Glutamatergic neuron (in vitro differentiated cells): ENCODE results near the gene ZNF599. TPM values are rescaled to one million over a fixed set of nuclear protein-coding genes. Genes with fewer than 3 reads are reported as not detected.
A peak's percentile ranks its signal among the peaks of the same experiment; 100 is the strongest.

Source experiments
- DNase-seq: peaks from one replicate; pipeline ENCODE4 v3.0.0; 2022
- H3K27ac Mint-ChIP-seq: one replicate; pipeline ENCODE4 v1.8.0; 2020; ENCODE audit warnings: mild to moderate bottlenecking, mixed read lengths, inconsistent platforms; ENCODE audit not compliant: unreplicated experiment
- H3K27me3 Mint-ChIP-seq: one replicate; pipeline ENCODE4 v1.8.0; 2020; ENCODE audit warnings: mild to moderate bottlenecking, moderate library complexity, mixed read lengths, inconsistent platforms; ENCODE audit not compliant: unreplicated experiment
- H3K36me3 Mint-ChIP-seq: one replicate; pipeline ENCODE4 v1.8.0; 2020; ENCODE audit warnings: mild to moderate bottlenecking, mixed read lengths, inconsistent platforms; ENCODE audit not compliant: unreplicated experiment
- H3K4me1 Mint-ChIP-seq: one replicate; pipeline ENCODE4 v1.8.0; 2020; ENCODE audit warnings: mild to moderate bottlenecking, low read depth, mixed read lengths, inconsistent platforms; ENCODE audit not compliant: unreplicated experiment
- H3K4me3 Mint-ChIP-seq: one replicate; pipeline ENCODE4 v1.8.0; 2020; ENCODE audit warnings: mild to moderate bottlenecking, mixed read lengths, inconsistent platforms; ENCODE audit not compliant: unreplicated experiment
- H3K9me3 Mint-ChIP-seq: one replicate; pipeline ENCODE4 v1.8.0; 2020; ENCODE audit warnings: mild to moderate bottlenecking, moderate library complexity, mixed read lengths, inconsistent platforms; ENCODE audit not compliant: unreplicated experiment
- total RNA-seq: library from RNA; stranded (reverse); fragmentation: NEBNext Ultra II Directional; extraction: Animal tissue kit (Norgen Biotek cat#: 25700); gene quantifications from one replicate; pipeline ENCODE4 v1.2.1, GENCODE V29; 2021; ENCODE audit not compliant: unreplicated experiment
- TF ChIP-seq, protein P1 (sequence below): fragments of 200-600 bp; sonication (generic); IDR thresholded peaks from one replicate; pipeline ENCODE4 v1.5.0; 2021; ENCODE audit not compliant: partially characterized antibody, unreplicated experiment

Gene ZNF599
- total RNA-seq, 1 donor from 2014 or later, result 8.2 TPM

DNA sequence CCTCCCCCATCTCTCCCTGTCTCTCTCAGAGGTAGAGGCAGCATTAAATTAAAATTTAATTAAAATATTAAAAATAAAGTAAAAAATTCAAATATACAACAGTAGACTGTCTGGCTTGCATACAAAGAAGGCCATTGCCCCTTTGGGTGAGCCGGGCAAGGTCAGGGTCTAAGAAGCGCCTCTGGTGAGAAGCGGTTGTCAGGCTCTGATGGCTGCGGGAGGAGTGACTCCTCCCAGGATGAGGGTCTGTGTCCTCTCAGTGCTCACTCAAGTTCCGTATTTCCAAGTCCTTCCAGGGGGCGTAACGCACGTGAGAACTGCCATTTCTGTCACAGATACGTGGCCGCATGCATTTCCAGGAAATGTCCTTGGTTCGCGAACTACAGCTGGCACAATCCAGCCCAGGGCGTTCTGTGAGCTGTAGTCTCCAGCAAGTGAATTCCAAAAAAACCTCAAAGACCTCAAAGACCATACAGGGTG, 39.7 kb downstream of the ZNF599 start:
- Mint-ChIP-seq H3K4me3 (peak overlapping the region; percentile 95), H3K9me3 (peaks cover 10% of the 10 kb centered on the region), H3K4me1 (peaks cover 4% of the 10 kb centered on the region), H3K27me3 (peaks cover 6% of the 10 kb centered on the region), H3K27ac (peak overlapping the region; percentile 92), H3K36me3 (no peaks in the 10 kb centered on the region)
- TF ChIP-seq, protein P1, sequence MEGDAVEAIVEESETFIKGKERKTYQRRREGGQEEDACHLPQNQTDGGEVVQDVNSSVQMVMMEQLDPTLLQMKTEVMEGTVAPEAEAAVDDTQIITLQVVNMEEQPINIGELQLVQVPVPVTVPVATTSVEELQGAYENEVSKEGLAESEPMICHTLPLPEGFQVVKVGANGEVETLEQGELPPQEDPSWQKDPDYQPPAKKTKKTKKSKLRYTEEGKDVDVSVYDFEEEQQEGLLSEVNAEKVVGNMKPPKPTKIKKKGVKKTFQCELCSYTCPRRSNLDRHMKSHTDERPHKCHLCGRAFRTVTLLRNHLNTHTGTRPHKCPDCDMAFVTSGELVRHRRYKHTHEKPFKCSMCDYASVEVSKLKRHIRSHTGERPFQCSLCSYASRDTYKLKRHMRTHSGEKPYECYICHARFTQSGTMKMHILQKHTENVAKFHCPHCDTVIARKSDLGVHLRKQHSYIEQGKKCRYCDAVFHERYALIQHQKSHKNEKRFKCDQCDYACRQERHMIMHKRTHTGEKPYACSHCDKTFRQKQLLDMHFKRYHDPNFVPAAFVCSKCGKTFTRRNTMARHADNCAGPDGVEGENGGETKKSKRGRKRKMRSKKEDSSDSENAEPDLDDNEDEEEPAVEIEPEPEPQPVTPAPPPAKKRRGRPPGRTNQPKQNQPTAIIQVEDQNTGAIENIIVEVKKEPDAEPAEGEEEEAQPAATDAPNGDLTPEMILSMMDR, result no peak
- DNase-seq, result no peak

DNA sequence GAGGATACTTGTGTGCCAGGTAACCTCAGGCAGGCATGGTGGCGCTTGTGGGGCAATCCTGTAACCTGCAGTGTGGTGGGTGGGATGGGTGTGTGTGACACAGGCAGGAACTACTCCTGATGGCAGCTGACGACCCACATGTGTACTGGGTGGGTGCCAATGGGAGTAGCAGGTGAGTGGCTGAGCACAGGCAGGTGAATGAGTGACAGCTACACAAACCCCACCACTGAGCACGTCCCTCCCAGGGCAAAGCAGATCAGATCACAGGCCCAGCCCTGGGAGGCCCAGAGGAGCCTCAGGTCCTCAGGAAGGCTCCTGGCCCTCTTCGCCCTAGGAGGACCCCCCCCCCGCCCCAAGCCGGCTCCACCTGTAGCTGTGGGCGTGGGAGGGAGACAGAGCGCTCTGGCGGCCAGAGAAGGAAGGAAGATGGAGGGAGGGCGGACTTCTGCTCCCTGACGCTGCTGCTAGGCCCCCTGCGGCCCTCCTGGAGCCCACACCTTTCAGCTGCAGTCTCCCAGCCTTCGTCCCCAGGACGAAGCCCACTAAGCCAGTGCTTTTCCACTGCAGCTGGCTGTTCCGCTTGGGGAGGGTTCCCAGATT, 40.3 kb downstream of the ZNF599 start:
- Mint-ChIP-seq H3K4me1 (peaks cover 4% of the 10 kb centered on the region), H3K36me3 (no peaks in the 10 kb centered on the region), H3K9me3 (peaks cover 12% of the 10 kb centered on the region), H3K27ac (no peak overlapping the region), H3K4me3 (no peak overlapping the region), H3K27me3 (peaks cover 6% of the 10 kb centered on the region)
- TF ChIP-seq, protein P1, result no peak
- DNase-seq, result no peak

DNA sequence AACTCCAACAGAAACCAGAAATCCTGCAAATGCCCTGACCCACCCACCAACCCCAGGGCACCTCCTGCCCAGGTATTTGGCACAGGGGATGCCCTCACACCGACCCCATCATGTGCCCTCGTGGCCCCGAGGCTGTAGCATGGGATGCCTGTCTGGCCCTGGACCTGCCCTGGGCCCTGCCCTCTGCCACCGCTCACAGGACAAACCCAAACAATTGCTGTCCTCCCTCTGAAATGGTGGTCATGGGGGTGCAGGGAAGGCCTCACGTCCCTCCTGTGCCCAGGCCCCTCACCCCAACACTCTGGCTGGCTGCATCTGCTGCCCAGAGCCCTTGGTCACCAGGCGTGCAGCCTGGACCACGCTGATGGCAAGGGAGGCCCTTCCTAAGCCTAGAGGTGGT, 41.1 kb downstream of the ZNF599 start:
- no peak for DNase-seq
- Mint-ChIP-seq H3K4me1 (peaks cover 4% of the 10 kb centered on the region), H3K27ac (no peak overlapping the region), H3K36me3 (no peaks in the 10 kb centered on the region), H3K27me3 (peaks cover 6% of the 10 kb centered on the region), H3K9me3 (peaks cover 12% of the 10 kb centered on the region), H3K4me3 (peak overlapping the region; percentile 5)
- TF ChIP-seq, protein P1, result no peak

DNA sequence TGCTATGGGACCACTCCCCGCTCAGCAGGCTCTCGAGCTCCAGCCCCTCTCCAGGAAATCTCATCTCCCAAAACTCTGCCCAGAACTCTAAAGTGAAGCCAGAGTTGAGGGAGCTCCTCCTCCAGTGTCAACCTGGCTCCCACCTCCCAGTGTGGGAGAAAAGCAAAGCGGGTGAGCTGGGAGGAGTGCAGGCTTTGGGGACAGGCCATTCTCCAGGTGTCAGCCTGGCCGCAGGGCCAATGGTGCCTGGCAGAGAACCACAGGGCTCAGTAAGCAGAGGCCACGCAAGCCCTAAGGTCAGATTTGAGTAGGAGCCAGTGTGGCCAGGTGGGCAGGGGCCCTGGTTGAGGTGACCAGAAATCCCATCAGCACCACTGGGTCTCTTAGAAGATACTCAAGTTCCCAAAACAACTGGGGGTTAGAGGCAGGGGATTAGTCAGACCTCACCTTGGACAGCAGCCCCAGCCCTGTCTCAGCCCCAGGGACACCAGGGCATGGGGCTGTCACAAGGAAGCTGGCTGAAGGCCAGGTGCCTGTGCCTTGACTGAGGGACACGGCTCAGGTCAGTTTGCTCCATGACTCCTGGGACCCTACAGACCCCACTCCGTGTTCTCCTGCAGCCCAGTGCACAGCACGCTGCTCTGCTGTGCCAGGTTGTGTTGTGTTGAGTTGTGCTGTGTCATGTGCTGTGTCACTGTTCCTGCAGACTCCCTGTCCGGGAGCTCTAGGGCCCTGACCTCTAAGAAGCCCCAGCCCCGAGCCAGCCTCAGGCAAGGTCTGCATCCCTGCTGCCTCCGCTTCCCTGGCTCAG, 41.8 kb downstream of the ZNF599 start:
- H3K9me3 Mint-ChIP-seq, result peaks cover 13% of the 10 kb centered on the region
- TF ChIP-seq, protein P1, result no peak
- peaks cover 4% of the 10 kb centered on the region for H3K4me1 Mint-ChIP-seq
- no peaks in the 10 kb centered on the region for H3K36me3 Mint-ChIP-seq
- peaks cover 6% of the 10 kb centered on the region for H3K27me3 Mint-ChIP-seq
- no peak overlapping the region for H3K27ac Mint-ChIP-seq
- peak overlapping the region; percentile 5 for H3K4me3 Mint-ChIP-seq
- DNase-seq, result no peak

DNA sequence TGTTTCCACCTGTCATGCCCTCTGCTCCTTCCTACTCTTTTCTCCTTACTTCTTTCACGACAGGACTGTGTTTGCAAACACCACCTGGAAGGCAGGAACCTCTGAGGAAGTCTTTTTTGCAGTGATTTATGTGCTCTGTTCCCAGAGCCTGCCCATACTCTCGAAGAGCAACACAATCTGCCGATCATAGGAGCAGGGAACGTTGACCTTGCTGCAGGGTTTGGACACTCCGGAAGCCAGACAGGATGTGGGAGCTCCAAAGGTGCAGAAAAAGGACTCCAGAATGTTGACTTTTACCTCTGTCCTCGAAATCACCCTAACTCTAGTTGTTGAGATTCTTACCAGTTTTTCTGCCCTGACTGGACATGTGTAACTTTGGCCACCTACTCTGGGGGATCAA, 47.6 kb downstream of the ZNF599 start:
- no peak for DNase-seq
- Mint-ChIP-seq H3K27ac (no peak overlapping the region), H3K4me1 (no peaks in the 10 kb centered on the region), H3K9me3 (peaks cover 5% of the 10 kb centered on the region), H3K4me3 (no peak overlapping the region), H3K27me3 (peaks cover 5% of the 10 kb centered on the region), H3K36me3 (no peaks in the 10 kb centered on the region)
- TF ChIP-seq, protein P1, result no peak
